A549 (cell line): ENCODE data around the gene LPCAT1.

Experiments used
- CEBPB ChIP-seq, 2 experiments: fragments of >200 bp in 1 of 2; sonication (Bioruptor Twin) in 1 of 2; formaldehyde crosslinking in 1 of 2; IDR thresholded peaks; 2 replicates each; pipeline ENCODE4 v1.6.1; 2012 to 2016
- EP300 ChIP-seq, 2 experiments: fragments of >200 bp; sonication (Bioruptor Twin); formaldehyde crosslinking; IDR thresholded peaks; 2 replicates in 1 of 2; 3 replicates in 1 of 2; pipeline ENCODE4 v1.6.1; 2016 to 2017
- HOXB5 ChIP-seq: fragments of 250-450 bp; sonication (Bioruptor Pico); IDR thresholded peaks from 2 replicates; pipeline ENCODE4 v1.5.0; 2020; ENCODE audit warnings: mild to moderate bottlenecking, moderate library complexity
- KDM1A ChIP-seq: fragments of 200-600 bp; sonication (generic); IDR thresholded peaks from 2 replicates; pipeline ENCODE4 v1.6.1; 2016; ENCODE audit warnings: low read depth, mild to moderate bottlenecking
- NFE2L2 ChIP-seq: fragments of 150-350 bp; conservative IDR thresholded peaks from 2 replicates; pipeline ENCODE4 v1.6.1; 2014; ENCODE audit warnings: low read length
- RAD21 ChIP-seq, 2 experiments: fragments of >200 bp in 1 of 2; sonication (Bioruptor Twin) in 1 of 2; formaldehyde crosslinking in 1 of 2; IDR thresholded peaks in 1 of 2; conservative IDR thresholded peaks in 1 of 2; 2 replicates in 1 of 2; 3 replicates in 1 of 2; pipeline ENCODE4 v1.6.1; 2012 to 2018; ENCODE audit warnings: inconsistent platforms in 1 of 2
- SREBF2 ChIP-seq: fragments of 450-650 bp; IDR thresholded peaks from 2 replicates; pipeline ENCODE4 v1.6.1; 2014; ENCODE audit warnings: mild to moderate bottlenecking, moderate library complexity
- ZNF302 ChIP-seq: fragments of 250-450 bp; sonication (Bioruptor Pico); IDR thresholded peaks from 2 replicates; pipeline ENCODE4 v1.9.0; 2021; ENCODE audit warnings: inconsistent platforms, mild to moderate bottlenecking, moderate library complexity
- TF ChIP-seq, protein P1 (sequence below): fragments of >200 bp; sonication (Bioruptor Twin); formaldehyde crosslinking; IDR thresholded peaks from 3 replicates; pipeline ENCODE4 v1.5.1; 2016
- TF ChIP-seq, protein P2 (sequence below): IDR thresholded peaks from 2 replicates; pipeline ENCODE4 v1.6.1; 2012
- TF ChIP-seq, protein P3 (sequence below): IDR thresholded peaks from 2 replicates; pipeline ENCODE4 v1.6.1; 2012; ENCODE audit warnings: low read depth, borderline replicate concordance
- TF ChIP-seq, protein P4 (sequence below): fragments of 450-650 bp; IDR thresholded peaks from 2 replicates; pipeline ENCODE4 v1.6.1; 2014; ENCODE audit warnings: antibody characterized with exemption

DNA sequence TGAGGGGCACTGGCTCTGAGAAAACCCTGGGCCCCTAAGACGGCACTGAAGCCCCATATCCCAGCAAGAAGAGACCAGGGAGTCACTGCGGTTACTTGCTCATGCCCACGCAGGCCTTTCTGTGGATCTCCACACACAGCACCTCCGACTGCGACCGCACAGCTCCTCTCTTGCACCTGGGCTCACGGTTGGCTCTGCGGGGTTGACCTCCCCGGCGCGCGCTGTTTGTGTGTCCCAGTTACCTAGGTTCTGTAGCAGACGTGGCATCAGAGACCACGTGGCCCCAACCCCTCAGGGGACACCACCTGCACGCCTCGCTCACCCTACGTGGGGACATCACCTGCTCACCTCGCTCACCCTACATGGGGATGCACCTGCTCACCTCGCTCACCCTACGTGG is 12.7 kb downstream of the LPCAT1 start:
- TF ChIP-seq SREBF2 (no peak), RAD21 (conservative IDR thresholded peaks at IDR 0.05 in 1 of 2, IDR thresholded peaks at IDR 0.05 in 1 of 2) (no peak), CEBPB (IDR thresholded peaks at IDR 0.05) (no peak), NFE2L2 (no peak), EP300 (IDR thresholded peaks at IDR 0.05) (no peak), HOXB5 (CRISPR knock-in tag) (no peak), ZNF302 (CRISPR knock-in tag) (no peak), KDM1A (no peak)
- TF ChIP-seq, protein P1, sequence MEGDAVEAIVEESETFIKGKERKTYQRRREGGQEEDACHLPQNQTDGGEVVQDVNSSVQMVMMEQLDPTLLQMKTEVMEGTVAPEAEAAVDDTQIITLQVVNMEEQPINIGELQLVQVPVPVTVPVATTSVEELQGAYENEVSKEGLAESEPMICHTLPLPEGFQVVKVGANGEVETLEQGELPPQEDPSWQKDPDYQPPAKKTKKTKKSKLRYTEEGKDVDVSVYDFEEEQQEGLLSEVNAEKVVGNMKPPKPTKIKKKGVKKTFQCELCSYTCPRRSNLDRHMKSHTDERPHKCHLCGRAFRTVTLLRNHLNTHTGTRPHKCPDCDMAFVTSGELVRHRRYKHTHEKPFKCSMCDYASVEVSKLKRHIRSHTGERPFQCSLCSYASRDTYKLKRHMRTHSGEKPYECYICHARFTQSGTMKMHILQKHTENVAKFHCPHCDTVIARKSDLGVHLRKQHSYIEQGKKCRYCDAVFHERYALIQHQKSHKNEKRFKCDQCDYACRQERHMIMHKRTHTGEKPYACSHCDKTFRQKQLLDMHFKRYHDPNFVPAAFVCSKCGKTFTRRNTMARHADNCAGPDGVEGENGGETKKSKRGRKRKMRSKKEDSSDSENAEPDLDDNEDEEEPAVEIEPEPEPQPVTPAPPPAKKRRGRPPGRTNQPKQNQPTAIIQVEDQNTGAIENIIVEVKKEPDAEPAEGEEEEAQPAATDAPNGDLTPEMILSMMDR, result no peak
- TF ChIP-seq, protein P2, sequence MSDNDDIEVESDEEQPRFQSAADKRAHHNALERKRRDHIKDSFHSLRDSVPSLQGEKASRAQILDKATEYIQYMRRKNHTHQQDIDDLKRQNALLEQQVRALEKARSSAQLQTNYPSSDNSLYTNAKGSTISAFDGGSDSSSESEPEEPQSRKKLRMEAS, result no peak
- TF ChIP-seq, protein P3, sequence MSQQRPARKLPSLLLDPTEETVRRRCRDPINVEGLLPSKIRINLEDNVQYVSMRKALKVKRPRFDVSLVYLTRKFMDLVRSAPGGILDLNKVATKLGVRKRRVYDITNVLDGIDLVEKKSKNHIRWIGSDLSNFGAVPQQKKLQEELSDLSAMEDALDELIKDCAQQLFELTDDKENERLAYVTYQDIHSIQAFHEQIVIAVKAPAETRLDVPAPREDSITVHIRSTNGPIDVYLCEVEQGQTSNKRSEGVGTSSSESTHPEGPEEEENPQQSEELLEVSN, result no peak
- TF ChIP-seq, protein P4, sequence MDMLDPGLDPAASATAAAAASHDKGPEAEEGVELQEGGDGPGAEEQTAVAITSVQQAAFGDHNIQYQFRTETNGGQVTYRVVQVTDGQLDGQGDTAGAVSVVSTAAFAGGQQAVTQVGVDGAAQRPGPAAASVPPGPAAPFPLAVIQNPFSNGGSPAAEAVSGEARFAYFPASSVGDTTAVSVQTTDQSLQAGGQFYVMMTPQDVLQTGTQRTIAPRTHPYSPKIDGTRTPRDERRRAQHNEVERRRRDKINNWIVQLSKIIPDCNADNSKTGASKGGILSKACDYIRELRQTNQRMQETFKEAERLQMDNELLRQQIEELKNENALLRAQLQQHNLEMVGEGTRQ, result no peak
